GM21367 (cell line): ENCODE results near the gene OLFM2.
"Not testable (repeated sequence)": the region's sequence is repeated elsewhere in the genome, so short reads cannot be mapped to it uniquely, and the experiment has no call there.

Experiments
- ATAC-seq: cut with Tn5 transposase; IDR thresholded peaks from one replicate; pipeline ENCODE4 v1.9.1; 2021; ENCODE audit not compliant: unreplicated experiment

The OLFM2 gene

DNA sequence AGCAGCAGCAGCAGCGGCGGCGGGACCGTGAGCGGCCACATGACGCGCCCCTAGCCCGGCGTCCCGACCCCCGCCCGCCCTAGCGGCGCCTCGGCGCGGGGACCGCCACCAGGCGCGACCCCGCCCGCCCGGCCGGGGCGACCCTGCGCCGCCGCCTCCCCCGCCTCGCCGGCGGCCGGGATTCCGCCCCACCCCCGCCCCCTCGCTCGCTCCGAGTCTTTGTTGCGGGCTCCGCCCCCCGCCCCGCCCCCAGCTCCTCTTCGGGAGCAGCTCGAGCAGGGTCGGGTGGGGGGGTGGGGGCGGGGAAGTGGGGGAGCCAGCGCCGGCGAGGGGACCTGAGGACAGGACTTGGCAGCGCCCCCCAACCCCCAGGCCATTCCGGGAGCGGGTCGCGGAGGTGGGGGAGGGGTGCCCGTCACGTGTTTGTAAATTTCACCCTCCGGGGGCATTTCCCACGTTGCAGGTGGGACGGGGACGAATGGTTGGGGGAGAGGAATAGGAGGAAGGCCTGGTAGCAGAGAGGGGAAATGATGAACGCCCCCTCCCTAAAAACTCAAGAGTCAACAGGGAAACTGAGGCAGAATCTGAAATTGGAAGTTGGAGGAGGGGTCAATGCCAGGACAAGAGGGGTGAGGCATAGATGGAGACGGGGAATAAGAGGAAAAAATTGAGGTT is at the start of gene OLFM2:
Gene OLFM2 (minus strand): TSS at position 190 of the 675 bp plus-strand sequence. CDS start 149 bp downstream, at position 41.
- no peak for ATAC-seq

DNA sequence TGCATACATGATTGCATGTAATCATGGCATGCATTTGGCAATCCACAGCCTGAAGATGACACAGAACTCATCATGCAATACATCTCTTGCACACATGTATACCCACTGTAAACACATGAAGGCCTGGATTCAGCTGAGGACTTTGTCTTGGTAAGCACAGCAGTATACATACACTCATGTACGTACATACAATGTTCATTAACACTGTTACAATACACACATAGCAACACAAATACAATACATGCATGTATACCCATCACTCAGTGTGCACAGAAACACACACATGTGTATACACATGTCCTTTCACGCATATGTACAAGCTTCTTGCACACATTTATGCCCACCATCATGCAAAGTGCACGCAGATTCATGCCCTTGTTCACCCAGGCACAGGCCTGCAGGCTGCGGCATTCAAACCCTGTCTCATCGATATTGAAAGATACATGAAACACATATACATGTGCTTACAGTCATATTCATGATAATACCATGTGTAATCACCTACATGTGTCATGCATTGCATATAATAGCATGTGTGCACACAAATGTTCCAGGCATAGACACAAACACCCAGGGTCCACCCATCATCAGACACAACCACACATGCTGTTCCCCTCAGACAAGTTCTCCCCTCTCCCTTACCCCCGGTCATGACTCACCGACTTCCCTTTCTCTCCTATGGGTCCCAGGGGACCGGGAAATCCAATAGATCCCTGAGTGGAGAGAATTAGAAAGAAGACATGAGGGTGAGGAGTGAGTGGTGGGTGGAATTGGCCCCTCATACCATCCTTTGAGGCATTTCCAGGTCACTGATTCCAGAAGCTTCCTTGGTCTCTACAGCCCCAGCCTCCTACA is 45.3 kb upstream of the OLFM2 start:
- ATAC-seq: no peak

DNA sequence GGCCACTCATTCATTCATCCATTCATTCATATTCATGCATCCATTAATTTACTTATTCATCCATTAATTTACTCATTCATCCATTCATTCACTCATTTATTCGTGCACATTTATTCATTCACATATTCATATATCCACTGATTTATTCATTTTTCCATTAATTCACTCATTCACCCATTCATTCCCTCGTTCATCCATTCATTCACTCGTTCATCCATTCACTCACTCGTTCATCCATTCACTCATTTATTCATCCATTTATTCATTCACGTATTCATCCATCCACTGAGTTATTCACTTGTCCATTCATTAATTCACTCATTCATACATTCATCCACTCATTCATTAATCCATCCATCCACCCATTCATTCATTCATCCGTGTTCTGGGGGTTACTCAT is 35.8 kb upstream of the OLFM2 start:
- no peak for ATAC-seq

DNA sequence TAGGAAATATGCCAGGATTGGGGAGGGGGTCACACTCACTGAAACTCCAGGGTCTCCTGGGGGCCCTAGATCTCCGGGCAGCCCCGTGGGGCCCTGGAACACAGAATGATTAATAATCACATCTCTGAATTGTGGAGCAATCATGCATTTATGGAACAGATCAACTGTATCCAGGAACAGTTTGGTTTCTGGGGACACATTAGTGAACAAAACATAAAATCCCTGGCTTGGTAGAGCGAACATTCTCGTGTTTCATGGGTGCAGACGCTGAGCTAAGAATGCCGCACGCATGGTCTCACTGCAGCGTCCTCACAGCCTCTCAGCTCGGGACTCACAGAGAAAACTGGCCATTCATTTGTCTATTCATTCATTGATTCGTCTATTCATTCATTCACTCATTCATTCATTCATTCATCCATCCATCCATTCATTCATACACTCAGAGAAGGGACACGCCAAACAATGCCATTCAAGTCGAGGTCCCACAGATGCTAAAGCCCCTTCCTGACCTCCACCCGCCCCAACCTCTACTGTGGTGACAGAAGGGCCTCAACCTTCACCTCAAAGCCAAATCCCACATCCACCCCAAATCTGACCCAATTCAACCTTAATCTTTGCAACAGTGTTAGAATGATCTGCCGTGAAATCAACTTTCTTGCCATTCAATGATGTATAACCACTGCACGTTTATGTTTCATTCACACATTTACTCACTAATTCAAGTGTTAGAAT is 35.0 kb upstream of the OLFM2 start:
- no peak for ATAC-seq

DNA sequence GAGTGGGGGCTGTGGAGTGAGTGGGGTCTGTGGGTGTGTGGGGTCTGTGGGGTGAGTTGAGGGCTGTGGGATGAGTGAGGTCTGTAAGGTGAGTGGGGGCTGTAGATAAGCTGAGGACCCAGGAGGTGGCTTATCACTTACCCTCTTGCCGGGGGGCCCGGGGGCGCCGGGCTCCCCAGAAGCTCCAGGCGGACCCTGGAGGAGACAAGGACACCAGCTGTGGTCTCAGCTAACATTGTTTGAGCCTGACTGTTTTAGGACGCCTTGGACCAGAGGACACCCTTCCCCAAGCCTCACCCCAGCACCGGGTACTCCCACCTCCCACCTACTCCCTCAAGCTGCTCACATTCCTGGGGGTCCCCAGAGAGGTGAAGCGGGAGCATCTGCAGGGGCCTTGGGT is 34.2 kb upstream of the OLFM2 start:
- ATAC-seq: no peak

DNA sequence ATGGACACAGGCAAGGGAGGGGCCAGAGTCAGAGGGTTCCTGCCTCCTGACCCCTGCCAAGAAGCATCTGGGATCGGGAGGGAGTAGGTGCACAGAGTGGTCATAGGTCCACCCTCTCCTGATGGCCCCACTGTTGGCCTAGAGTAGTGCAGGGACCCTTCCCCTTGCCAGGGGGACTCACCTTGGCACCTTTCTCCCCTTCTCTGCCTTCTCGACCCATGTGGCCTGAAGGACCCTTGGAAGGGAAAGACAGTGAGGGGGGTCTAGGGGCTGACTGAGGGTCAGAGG is 33.3 kb upstream of the OLFM2 start:
- no peak for ATAC-seq

DNA sequence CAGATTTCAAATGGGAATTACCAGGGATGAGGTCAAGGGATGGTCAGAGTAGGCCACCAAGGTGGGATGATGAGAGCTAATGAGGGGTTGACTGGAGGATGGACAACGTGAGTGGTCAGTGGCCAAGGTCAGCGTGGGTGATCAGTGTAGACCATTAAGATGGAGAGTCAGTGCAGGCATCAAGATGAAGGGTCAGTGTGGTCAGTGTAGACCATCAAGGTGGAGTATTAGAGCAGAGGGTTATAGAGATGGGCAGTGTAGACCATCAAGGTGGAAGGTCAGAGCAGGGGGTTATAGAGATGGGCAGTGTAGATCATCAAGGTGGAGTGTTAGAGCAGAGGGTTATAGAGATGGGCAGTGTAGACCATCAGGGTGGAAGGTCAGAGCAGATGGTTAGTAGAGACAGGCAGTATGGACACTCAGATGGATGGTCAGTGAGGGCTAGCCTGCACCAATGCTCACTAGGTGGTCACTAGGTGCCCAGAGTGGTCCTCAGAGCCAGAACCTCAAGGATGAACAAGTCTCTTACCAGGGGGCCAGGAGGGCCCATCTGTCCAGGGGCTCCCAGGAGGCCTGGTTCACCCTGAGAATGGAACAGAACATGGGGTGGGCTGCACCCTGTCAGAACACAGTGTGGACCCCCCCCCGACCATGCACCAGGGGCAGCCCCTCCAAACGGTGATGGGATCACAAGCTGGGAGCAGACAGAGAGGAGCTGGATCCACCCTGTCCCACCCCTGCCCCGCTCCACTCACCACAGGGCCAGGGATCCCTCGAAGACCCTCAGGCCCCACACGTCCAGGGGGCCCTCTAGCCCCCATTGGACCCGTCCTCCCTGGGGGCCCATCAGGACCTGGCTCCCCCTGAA is 32.7 kb upstream of the OLFM2 start:
- no peak for ATAC-seq

DNA sequence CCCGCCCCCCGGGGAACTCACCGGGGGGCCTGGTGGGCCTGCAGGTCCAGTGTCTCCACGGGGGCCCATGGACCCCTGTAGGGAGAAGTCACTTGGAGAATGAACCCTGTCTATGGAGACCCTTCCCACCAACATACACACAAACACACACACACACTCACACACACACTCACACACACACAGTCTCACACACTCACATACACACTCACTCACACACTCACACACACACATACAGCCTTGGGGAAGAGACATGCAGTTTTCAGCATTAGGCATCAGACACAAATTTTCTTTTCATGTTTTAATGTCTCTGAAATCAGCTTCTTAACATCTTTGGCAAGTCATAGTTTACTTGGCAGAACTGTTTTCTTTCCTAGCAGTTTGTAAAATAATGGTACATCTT is 31.0 kb upstream of the OLFM2 start:
- ATAC-seq: no peak

DNA sequence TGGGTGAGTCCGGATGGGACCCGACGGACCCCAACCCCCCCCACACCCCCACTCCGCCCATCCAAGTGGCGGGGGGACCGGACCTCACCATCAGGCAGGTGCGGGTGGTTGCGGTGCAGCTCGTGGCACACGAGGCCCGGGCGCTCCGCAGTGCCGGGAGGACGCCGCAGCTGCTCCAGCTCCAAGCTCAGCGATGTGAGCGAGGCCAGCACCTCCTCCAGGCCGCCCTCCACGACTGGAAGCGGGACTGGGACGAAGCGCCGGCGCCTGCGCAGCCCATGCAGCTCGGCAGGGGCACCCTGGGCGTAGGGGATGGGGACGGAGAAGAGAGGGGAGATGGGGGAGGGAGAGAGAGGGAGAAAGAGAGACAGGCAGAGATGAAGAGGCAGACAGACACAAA is 30.1 kb upstream of the OLFM2 start:
- ATAC-seq: no peak

DNA sequence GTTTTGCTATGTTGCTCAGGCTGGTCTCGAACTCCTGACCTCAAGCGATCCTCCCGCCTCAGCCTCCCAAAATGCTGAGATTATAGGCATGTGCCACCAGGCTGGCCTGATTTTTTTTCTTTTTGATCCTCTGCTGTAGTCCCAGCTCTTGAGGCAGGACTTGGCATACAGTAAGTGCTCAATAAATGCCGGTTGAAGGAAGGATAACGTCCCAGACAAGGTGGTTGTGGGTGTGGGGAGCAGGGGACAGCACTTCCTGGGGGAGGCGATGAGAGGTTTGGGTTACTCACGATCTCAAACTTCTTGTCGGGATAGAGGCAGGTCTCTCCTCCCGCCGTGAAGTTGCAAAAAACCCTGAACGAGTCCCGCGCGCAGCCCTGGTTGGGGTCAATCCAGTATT is 29.7 kb upstream of the OLFM2 start:
- ATAC-seq: no peak

DNA sequence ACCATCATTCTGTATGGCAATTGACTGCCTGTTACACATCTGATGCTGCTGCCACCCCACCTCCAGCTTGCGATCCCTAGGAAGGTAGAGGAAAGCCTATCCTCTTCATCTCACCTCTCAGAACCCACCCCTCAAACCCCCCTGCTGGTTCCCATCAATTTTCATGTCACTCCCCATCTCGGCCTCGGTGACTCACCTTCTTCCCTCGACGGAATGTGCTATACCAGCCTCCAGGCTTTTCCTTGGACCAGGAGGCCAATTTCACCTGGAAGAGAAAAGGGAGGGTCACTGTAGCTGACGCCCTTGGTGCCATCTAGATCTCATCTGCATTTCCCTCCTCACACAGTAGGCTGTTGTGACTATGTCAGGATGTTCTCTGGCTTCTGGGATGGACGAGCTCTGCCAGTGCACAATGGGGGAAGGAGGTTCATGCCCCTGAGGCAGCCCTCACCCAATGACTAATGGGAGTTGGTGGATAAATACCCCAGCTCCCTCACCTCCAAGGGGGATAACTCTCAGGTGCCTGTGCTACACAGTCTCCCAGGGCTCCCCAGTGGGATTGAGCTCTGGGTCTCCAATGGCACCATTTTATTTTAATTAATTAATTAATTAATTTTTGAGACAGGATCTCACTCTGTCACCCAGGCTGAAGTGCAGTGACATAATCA is 26.4 kb upstream of the OLFM2 start:
- ATAC-seq: no peak

DNA sequence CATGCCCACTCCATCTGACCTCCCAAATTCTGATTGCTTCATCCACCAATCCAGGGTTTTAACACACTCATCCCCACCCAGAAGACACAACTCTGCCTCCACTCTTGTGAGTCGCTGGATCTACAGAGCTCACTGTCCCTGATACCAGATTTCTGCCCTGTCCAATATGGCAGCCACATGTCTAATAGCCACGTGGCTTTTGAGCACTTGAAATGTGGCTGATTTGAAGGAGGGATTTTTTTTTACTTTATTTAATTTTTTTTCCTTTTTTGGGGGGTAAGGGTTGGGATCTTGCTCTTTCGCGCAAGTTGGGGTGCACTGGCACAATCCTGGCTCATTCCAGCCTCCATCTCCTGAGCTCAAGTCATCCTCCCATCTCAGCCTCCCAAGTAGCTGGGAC is 24.8 kb upstream of the OLFM2 start:
- no peak for ATAC-seq

DNA sequence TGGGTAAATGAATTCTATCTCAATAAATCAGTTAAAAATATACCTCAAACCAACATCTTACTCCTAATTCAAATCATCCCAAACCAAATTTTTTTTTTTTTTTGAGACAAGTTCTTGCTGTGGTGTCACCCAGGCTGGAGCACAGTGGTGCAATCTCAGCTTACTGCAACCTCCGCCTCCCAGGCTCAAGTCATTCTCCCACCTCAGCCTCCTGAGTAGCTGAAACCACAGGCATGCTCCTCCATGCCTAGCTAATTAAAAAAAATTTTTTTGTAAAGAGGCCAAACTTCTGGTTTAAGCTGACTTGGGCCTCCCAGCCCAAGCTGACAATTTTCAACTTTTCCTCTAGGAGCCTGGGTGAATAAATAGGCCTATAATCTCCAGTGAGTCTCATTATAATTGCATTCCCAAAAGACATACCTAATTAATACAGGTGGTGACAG is 22.1 kb upstream of the OLFM2 start:
- no peak for ATAC-seq

DNA sequence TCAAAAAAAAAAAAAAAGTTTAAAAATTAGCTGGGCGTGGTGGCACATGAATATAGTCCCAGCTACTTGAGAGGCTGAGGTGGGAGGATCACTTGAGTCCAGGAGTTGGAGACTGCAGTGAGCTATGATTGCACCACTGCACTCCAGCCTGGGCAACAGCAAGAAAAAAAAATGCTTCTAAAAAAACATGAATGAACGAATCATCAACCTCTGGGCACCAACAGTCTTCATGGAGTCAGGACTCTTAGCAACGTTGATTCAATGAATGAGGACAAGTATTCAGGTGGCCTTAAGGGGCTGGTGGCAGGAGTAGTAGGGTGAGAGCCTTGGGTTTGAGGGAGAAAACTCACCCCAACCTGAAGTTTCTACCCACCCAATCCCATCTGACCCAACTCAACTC is 20.6 kb upstream of the OLFM2 start:
- no peak for ATAC-seq

DNA sequence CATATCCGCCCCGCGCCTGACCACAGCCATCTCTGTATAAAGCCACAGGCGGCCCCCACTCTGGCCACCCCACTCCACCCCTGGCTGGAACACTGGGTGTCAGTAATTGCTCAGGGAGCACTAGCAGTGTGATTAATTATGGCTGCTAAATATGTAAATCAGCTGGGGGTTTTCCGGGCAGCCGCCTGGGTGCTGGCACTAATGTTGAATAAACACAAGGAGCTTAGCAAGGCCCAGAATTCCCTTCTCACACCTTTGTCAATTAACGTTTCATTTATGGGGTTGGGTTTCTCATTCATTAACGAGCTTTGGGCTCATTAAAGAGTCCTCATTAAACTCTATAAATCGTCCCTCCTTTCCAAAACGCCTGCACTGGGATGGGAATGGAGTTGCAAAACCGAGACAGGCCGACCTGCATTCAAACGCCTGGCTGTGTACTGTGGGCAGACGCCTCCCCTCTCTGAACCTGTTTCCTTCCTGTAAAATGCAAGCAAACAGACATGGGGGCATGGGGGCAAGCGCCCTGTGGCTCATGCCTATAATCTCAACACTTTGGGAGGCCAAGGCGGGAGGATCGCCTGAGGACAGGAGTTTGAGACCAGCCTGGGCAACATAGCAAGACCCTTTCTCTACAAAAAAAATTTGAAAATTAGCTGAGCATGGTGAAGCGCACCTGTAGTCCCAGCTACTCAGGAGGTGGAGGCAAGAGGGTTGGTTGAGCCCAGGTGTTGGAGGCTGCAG is 17.7 kb upstream of the OLFM2 start:
- ATAC-seq: no peak

DNA sequence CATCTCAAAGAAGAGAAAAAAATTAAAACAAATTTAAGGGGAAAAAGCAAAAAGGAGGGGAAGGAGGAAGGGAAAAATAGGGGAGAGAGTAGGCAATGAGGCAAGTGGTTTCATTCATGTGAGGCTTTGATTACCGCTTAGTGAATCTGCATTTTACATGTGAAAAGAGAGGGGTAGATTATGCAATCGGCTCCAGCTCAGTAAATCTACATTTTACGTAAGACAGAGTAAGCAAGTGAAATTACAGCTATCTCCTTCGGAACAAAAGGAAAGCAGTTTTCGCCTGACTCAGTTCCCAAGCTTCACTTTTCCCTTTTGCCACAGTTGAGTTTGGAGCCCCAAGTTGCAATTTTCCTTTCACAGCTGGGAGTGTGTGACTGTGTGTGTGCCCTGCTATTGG is 16.0 kb upstream of the OLFM2 start:
- ATAC-seq: no peak

DNA sequence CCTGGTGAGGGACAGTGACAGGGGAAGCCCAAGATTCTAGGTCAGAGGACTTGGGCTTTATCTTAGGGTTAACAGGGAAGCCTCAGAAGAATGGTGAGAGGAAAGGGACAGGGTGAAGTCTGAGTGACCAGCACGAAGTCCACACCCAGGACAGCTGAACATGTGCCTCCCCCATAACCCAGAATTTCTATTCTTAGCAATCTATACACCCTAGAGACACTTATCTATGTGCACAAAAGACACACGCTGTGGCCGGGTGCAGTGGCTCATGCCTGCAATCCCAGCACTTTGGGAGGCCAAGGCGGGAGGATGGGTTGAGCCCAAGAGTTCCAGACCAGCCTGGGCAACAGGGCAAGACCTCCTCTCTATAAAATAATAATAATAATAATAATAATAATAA is 11.1 kb upstream of the OLFM2 start:
- no peak for ATAC-seq

DNA sequence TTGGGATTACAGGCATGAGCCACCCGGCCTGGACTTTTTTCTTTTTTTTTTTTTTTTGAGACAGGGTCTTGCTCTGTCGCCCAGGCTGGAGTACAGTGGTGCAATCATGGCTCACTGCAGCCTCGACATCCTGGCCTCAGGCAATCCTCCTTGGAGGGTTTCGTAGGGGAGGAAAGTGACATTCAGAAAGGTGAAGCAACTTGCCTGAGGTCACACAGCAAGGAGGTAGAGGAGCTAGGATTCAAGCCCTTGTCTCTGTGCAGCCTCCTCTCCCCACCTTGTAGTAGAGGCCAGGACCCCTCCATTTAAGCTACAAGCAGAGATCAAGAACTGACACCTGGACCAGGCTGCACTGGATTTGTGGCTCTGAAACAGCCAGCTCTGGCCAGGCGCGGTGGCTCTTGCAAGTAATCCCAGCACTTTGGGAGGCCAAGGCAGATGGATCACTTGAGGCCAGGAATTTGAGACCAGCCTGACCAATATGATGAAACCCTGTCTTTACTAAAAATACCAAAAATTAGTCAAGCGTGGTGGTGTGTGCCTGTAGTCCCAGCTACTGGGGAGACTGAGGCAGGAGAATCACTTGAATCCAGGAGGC is 10.3 kb upstream of the OLFM2 start:
- ATAC-seq: not testable (repeated sequence)

DNA sequence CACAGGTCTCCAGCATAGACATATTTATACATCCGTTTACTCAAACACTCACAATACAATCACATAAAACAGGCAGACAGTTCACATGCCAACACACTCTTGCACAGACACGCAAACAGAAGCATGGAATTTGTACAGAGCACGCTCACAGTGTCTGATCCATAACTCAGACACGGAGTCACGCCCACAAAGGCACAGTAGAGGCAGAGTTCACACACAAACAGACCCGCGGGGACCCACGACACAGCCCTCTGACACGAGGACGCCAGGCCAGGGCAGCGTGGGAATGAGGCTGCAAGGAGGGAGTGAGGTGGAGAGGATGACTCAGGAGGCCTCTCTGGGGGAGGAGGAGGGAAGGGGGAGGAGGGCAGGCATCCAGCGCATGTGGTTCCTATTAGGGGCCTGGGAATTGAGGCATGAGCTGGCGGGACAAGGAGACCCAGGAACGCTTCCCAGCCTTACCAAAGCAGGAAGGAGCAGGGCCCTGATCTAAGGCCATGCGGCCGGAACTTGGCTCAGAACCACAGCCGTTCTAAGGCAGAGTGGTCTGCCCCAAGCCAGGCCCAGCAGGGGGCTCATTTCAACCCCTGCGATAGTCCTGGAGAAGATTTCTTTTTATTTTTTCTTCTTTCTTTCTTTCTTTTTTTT is 9.1 kb upstream of the OLFM2 start:
- ATAC-seq: no peak
